GM12878 (cell line): ENCODE measurements around the gene RYR2. TPM values are rescaled to one million over a fixed set of nuclear protein-coding genes. Genes with fewer than 3 reads are reported as not detected.

Experiments used
- E4F1 ChIP-seq: fragments of 450-650 bp; IDR thresholded peaks from 2 replicates; pipeline ENCODE4 v1.6.1; 2018; ENCODE audit warnings: borderline replicate concordance, mild to moderate bottlenecking; ENCODE audit not compliant: partially characterized antibody
- HDAC2 ChIP-seq: fragments of 200-600 bp; sonication (generic); IDR thresholded peaks from 2 replicates; pipeline ENCODE4 v1.6.1; 2017
- IRF5 ChIP-seq: fragments of 450-650 bp; IDR thresholded peaks from 2 replicates; pipeline ENCODE4 v1.6.1; 2017; ENCODE audit warnings: borderline replicate concordance
- MEF2B ChIP-seq: fragments of 450-650 bp; IDR thresholded peaks from 2 replicates; pipeline ENCODE4 v1.6.1; 2018; ENCODE audit warnings: mild to moderate bottlenecking, moderate library complexity; ENCODE audit not compliant: partially characterized antibody, poor library complexity, severe bottlenecking
- MYC ChIP-seq: IDR thresholded peaks from 2 replicates; pipeline ENCODE4 v1.6.1; 2011; ENCODE audit warnings: mild to moderate bottlenecking, low read length, moderate library complexity, inconsistent platforms; ENCODE audit not compliant: insufficient read depth, insufficient replicate concordance, insufficient read length, severe bottlenecking
- PRDM15 ChIP-seq: fragments of 450-650 bp; formaldehyde crosslinking; IDR thresholded peaks from 2 replicates; pipeline ENCODE4 v1.4.0; 2020; ENCODE audit warnings: mild to moderate bottlenecking, moderate library complexity
- SMARCA5 ChIP-seq: fragments of 450-650 bp; IDR thresholded peaks from 2 replicates; pipeline ENCODE4 v1.6.1; 2017; ENCODE audit warnings: mild to moderate bottlenecking
- polyA plus RNA-seq, 11 experiments: library from polyadenylated mRNA; depleted of rRNA in 4 of 11; unstranded in 6 of 11; stranded (reverse) in 5 of 11; fragments of >200 nt; fragmentation: Nextera tagmentation in 4 of 11; fragmentation: Illumina TruSeq in 1 of 11; extraction: Ambion mirVana in 4 of 11; extraction: Trizol in 1 of 11; gene quantifications; 1 replicate in 1 of 11; 2 replicates in 10 of 11; pipeline versions ENCODE4 v1.2.1 to v1.2.3, GENCODE V29; 2011 to 2016; ENCODE audit warnings: inconsistent platforms in 2 of 11, missing spikeins in 2 of 11, low read depth in 1 of 11
- total RNA-seq, 4 experiments: library from RNA; depleted of rRNA in 3 of 4; stranded (reverse); fragments of >200 nt in 3 of 4; fragmentation: Illumina TruSeq in 1 of 4; extraction: Trizol in 1 of 4; gene quantifications; 2 replicates each; pipeline versions ENCODE4 v1.2.1 to v1.2.3, GENCODE V29; 2013 to 2021

Gene RYR2
- total and polyA plus RNA-seq, 10 of the 15 experiments (the other 5 are each of a cell fraction or from before 2014, with no cell fraction given), result 0.01 to 0.04 TPM; not detected in 8

DNA sequence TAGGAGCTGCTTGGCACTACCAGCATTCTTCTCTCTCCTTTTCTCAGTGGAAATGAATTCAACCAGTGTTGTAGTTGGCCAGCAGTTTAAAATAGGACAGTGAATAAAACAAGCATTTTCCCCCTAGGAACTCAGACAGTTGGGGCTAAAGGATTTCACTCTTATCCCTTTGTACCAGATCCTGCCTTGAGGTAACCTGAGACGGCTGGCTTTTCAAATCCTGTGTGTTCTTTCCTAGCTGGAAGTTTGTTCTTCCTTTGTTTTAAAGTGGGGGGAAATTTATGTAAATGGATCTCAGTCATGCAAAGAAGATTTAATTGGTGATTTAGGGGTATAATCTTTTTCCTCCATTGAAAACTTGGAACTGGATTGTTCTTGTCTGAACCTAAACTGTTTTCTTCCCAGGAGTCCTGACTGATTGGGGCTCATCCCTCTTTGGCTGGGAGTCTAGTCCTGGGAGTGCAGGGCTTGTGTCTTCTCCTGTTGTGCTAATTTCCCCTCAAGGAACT is 825.5 kb downstream of the RYR2 start (continued):
- TF ChIP-seq PRDM15 (CRISPR knock-in tag), result no peak
- no peak for TF ChIP-seq IRF5
- TF ChIP-seq SMARCA5, result no peak
- no peak for TF ChIP-seq MEF2B
- no peak for TF ChIP-seq E4F1
- no peak for TF ChIP-seq MYC
- no peak for TF ChIP-seq HDAC2
